Prostate gland (tissue), 2 donors: ENCODE results near the gene LRRC4B. TPM values are rescaled to one million over a fixed set of nuclear protein-coding genes. Genes with fewer than 3 reads are reported as not detected.
A peak's percentile ranks its signal among the peaks of the same experiment; 100 is the strongest.

Source experiments
- DNase-seq: peaks from one replicate; pipeline ENCODE4 v3.0.0-alpha.2; 2019; ENCODE audit warnings: low spot score
- H3K27ac ChIP-seq, 2 donors: fragments of 200-600 bp; sonication (generic); 2 replicates each; pipeline ENCODE4 v1.5.1; 2017 to 2019
- H3K27me3 ChIP-seq: fragments of 200-600 bp; sonication (generic); replicated peaks from 2 replicates; pipeline ENCODE4 v1.5.1; 2019; ENCODE audit not compliant: insufficient read depth
- H3K36me3 ChIP-seq, 2 donors: fragments of 200-600 bp; sonication (generic); 1 replicate in 1 of 2; 2 replicates in 1 of 2; pipeline versions ENCODE4 v1.5.1 to v1.8.1; 2017 to 2019
- H3K4me1 ChIP-seq: fragments of 200-600 bp; sonication (generic); replicated peaks from 2 replicates; pipeline ENCODE4 v1.5.1; 2019
- H3K4me3 ChIP-seq, 2 donors: fragments of 200-600 bp; sonication (generic); 2 replicates each; pipeline ENCODE4 v1.5.1; 2017 to 2019
- H3K9me3 ChIP-seq: fragments of 200-600 bp; sonication (generic); 2 replicates; pipeline ENCODE4 v1.5.1; 2017
- POLR2A ChIP-seq: fragments of 450-650 bp; IDR thresholded peaks from one replicate; pipeline ENCODE4 v1.6.1; 2016; ENCODE audit warnings: antibody characterized with exemption, mild to moderate bottlenecking
- POLR2AphosphoS5 ChIP-seq: sonication (generic); formaldehyde crosslinking; IDR thresholded peaks from one replicate; pipeline ENCODE4 v1.6.1; 2017; ENCODE audit warnings: antibody characterized with exemption
- WGBS: methylation state at CpG from one replicate; pipeline ENCODE4 v1.1.5; 2018; 5-methylcytosine and 5-hydroxymethylcytosine counted together
- intact Hi-C: fragments of 100-400 bp; cut with DNase I; formaldehyde crosslinking; loops from one replicate; pipeline ENCODE4 v1.14.2; 2022
- total RNA-seq, 2 donors: library from RNA; depleted of rRNA; stranded (reverse); fragments of >200 nt; gene quantifications; one replicate each; pipeline ENCODE4 v1.1.0, GENCODE V29; 2016
- TF ChIP-seq, protein P1 (sequence below), 4 experiments: fragments of 200-600 bp in 2 of 4; fragments of 450-650 bp in 2 of 4; sonication (generic) in 2 of 4; IDR thresholded peaks; 1 replicate in 3 of 4; 2 replicates in 1 of 4; pipeline ENCODE4 v1.5.1; 2016 to 2019; ENCODE audit warnings: antibody characterized with exemption in 4 of 4, mild to moderate bottlenecking in 2 of 4, moderate library complexity in 2 of 4

Gene LRRC4B
- total RNA-seq, 2 donors from 2014 or later, result 5.6 to 7.9 TPM

GRCh38 chr19:50478901-50479715 lies 89.1 kb downstream of the LRRC4B start:
- H3K4me3 ChIP-seq, result no peak overlapping the region
- intact Hi-C loops, result no loop called here
- no peak for TF ChIP-seq POLR2A
- no peak for DNase-seq
- peaks cover 4% of the 10 kb centered on the region for H3K4me1 ChIP-seq
- no peaks in the 10 kb centered on the region for H3K27me3 ChIP-seq
- 77% methylated on average over 19 of the region's 19 CpGs for WGBS
- peaks cover 0 to 16% of the 10 kb centered on the region in 2 donors for H3K36me3 ChIP-seq
- no peaks in the 10 kb centered on the region for H3K9me3 ChIP-seq
- H3K27ac ChIP-seq, result no peak overlapping the region

GRCh38 chr19:50477751-50478515 lies 90.3 kb downstream of the LRRC4B start:
- Histone ChIP-seq H3K9me3 (no peaks in the 10 kb centered on the region), H3K4me1 (peaks cover 4% of the 10 kb centered on the region), H3K36me3 (peaks cover 0 to 16% of the 10 kb centered on the region in 2 donors), H3K27ac (no peak overlapping the region), H3K27me3 (no peaks in the 10 kb centered on the region), H3K4me3 (no peak overlapping the region)
- DNase-seq, result no peak
- TF ChIP-seq POLR2AphosphoS5 (no peak), POLR2A (no peak)
- TF ChIP-seq, protein P1, sequence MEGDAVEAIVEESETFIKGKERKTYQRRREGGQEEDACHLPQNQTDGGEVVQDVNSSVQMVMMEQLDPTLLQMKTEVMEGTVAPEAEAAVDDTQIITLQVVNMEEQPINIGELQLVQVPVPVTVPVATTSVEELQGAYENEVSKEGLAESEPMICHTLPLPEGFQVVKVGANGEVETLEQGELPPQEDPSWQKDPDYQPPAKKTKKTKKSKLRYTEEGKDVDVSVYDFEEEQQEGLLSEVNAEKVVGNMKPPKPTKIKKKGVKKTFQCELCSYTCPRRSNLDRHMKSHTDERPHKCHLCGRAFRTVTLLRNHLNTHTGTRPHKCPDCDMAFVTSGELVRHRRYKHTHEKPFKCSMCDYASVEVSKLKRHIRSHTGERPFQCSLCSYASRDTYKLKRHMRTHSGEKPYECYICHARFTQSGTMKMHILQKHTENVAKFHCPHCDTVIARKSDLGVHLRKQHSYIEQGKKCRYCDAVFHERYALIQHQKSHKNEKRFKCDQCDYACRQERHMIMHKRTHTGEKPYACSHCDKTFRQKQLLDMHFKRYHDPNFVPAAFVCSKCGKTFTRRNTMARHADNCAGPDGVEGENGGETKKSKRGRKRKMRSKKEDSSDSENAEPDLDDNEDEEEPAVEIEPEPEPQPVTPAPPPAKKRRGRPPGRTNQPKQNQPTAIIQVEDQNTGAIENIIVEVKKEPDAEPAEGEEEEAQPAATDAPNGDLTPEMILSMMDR (IDR thresholded peaks at IDR 0.05), result no peak
- intact Hi-C loops, result no loop called here
- 92% methylated on average over 17 of the region's 17 CpGs for WGBS

DNA sequence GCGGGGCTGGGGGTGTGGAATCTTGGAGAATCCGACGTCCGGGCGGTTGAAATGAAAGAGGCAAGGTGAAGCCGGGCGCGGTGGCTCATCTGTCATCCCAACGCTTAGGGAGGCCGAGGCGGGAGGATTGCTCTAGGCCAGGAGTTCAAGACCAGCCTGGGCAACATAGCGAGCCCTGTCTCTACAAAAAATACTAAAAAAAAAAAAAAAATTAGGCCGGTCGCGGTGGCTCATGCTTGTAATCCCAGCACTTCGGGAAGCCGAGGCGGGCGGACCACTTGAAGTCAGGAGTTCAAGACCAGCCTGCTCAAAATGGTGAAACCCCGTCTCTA lies 91.4 kb downstream of the LRRC4B start:
- intact Hi-C loops, result no loop called here
- 12% methylated on average over 20 of the region's 20 CpGs for WGBS
- no peaks in the 10 kb centered on the region for H3K27me3 ChIP-seq
- TF ChIP-seq POLR2A (no peak), POLR2AphosphoS5 (no peak)
- TF ChIP-seq, protein P1 (IDR thresholded peaks at IDR 0.05), result no peak
- H3K36me3 ChIP-seq, result peaks cover 0 to 16% of the 10 kb centered on the region in 2 donors
- no peak for DNase-seq
- H3K4me3 ChIP-seq, result peak overlapping the region; percentile 89 to 91
- H3K27ac ChIP-seq, result peak overlapping the region; percentile 72 to 75
- peaks cover 4% of the 10 kb centered on the region for H3K4me1 ChIP-seq
- H3K9me3 ChIP-seq, result no peaks in the 10 kb centered on the region

DNA sequence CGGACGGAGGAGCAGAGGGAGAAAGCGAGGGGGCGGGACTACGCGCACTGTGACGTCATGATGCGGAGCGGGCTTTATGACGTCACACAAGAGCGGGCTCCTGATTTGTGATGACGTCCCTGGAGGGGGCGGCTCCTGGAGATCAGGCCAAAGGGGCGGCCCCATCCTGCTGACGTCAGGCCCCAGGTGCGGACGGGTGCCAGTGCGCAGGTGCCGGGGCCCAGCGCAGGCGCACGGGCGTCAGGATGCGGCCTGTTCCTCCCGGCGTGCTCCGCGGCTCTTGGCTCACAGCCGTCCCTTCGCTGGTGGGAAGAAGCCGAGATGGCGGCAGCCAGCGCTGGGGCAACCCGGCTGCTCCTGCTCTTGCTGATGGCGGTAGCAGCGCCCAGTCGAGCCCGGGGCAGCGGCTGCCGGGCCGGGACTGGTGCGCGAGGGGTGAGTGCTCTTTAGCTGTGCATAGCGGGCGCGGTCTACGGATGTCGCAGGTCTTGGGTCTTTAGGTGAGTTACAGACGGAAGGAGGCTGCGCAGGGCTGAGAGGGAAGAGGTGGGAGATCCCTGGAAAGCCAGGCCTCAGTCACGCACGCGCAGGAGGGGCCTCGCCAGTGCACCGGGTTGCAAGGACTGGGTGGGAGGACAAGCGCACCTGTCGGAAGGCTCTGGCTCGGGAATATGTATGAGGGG lies 91.9 kb downstream of the LRRC4B start, which contains the start of the genes EMC10 and GARIN5A:
Gene EMC10, plus strand, starts transcription at position 284 of the 683 bp plus-strand sequence. Its CDS starts 38 bp downstream, at position 322.
Gene GARIN5A, minus strand, starts transcription at position 625 of the 683 bp plus-strand sequence. Its CDS starts 460 bp downstream, at position 165.
- H3K27ac ChIP-seq, result peak within 1 kb of the TSS; percentile 72 to 75
- peaks cover 4% of the 10 kb centered on the region for H3K4me1 ChIP-seq
- 2% methylated on average over 42 of the region's 58 CpGs for WGBS
- DNase-seq, result peak; percentile 83
- no peaks in the 10 kb centered on the region for H3K9me3 ChIP-seq
- H3K27me3 ChIP-seq, result no peaks in the 10 kb centered on the region
- peak within 1 kb of the TSS; percentile 89 to 91 for H3K4me3 ChIP-seq
- TF ChIP-seq POLR2A (peak; percentile 47), POLR2AphosphoS5 (peak; percentile 98)
- TF ChIP-seq, protein P1 (IDR thresholded peaks at IDR 0.05), result peak in 1 of 4 experiments; percentile 26
- H3K36me3 ChIP-seq, result peaks cover 0 to 16% of the 10 kb centered on the region in 2 donors
- intact Hi-C loops, result no loop called here

DNA sequence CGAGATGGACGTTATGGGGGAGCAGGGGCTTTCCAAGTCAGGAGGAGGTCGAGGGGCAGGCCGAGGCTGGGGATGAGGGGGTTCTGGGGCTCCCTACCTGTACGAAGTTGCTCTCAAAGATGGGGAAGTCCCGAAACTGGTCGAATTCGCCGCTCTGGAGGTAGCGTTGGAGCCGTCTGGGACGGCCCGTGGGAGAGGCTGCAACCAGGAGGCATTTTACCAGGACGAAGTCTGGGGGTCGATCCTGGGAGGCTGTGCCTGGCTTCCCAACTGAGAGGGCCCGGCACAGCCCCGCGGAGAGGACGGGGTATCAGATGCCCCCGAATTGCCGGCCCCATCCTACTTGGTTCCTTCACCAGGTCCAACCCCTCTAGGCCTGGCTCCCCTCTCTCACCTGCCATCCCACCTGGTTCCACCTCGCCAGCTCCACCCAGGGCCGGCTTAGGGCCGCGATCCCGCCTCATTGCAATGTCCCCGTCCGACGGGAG lies 92.5 kb downstream of the LRRC4B start:
- Histone ChIP-seq H3K4me3 (peak overlapping the region; percentile 89 to 91), H3K27ac (peak overlapping the region; percentile 72 to 75), H3K4me1 (peaks cover 4% of the 10 kb centered on the region), H3K36me3 (peaks cover 0 to 12% of the 10 kb centered on the region in 2 donors), H3K27me3 (no peaks in the 10 kb centered on the region), H3K9me3 (no peaks in the 10 kb centered on the region)
- TF ChIP-seq, protein P1 (IDR thresholded peaks at IDR 0.05), result no peak
- TF ChIP-seq POLR2A, result no peak
- TF ChIP-seq POLR2AphosphoS5, result no peak
- 74% methylated on average over 29 of the region's 29 CpGs for WGBS
- no peak for DNase-seq
- intact Hi-C loops, result no loop called here
